Measurements from ENCODE around the gene MUC12.

Gene MUC12

GRCh38 chr7:100947792-100948191 is 21.6 kb upstream of the MUC12 start:
- no peaks in the 10 kb centered on the region for H3K36me3 ChIP-seq (ENCODE audit: insufficient read depth)
- H3K79me2 ChIP-seq (ENCODE audit: insufficient read depth, low read depth) = no peaks in the 10 kb centered on the region
- H3K27ac ChIP-seq = no peak overlapping the region
- no peak overlapping the region for H3K9ac ChIP-seq
- H3K27me3 ChIP-seq (ENCODE audit: insufficient read depth, low read depth) = peaks cover 42% of the 10 kb centered on the region; the same call in 1 of the 2 replicates
- H2AFZ ChIP-seq (ENCODE audit: low read depth) = no peak overlapping the region
- H3K4me3 ChIP-seq (IDR thresholded peaks at IDR 0.05; ENCODE audit: insufficient read depth, low read depth, low read length) = no peak overlapping the region
- H3K4me1 ChIP-seq (ENCODE audit: low read depth, poor library complexity, severe bottlenecking) = no peaks in the 10 kb centered on the region
- H3K4me2 ChIP-seq = no peak overlapping the region
- H4K20me1 ChIP-seq (ENCODE audit: insufficient read depth) = no peaks in the 10 kb centered on the region
- no peak for TF ChIP-seq CTCF (conservative IDR thresholded peaks at IDR 0.05; ENCODE audit: low read depth, low read length)

GRCh38 chr7:100949227-100949932 is 20.0 kb upstream of the MUC12 start, which contains the start of gene MUC3A:
MUC3A (plus strand) TSS chr7:100949534; CDS start chr7:100949625, 91 bp downstream.
- no peak within 1 kb of the TSS for H3K4me2 ChIP-seq
- no peak within 1 kb of the TSS for H3K27ac ChIP-seq
- no peak within 1 kb of the TSS for H3K4me3 ChIP-seq (IDR thresholded peaks at IDR 0.05; ENCODE audit: insufficient read depth, low read depth, low read length)
- peaks cover 46% of the 10 kb centered on the region; the same call in 1 of the 2 replicates for H3K27me3 ChIP-seq (ENCODE audit: insufficient read depth, low read depth)
- H3K4me1 ChIP-seq (ENCODE audit: low read depth, poor library complexity, severe bottlenecking) = no peaks in the 10 kb centered on the region
- H3K36me3 ChIP-seq (ENCODE audit: insufficient read depth) = no peaks in the 10 kb centered on the region
- no peak within 1 kb of the TSS for H2AFZ ChIP-seq (ENCODE audit: low read depth)
- H4K20me1 ChIP-seq (ENCODE audit: insufficient read depth) = no peaks in the 10 kb centered on the region
- no peak within 1 kb of the TSS for H3K9ac ChIP-seq
- no peak for TF ChIP-seq CTCF (conservative IDR thresholded peaks at IDR 0.05; ENCODE audit: low read depth, low read length)
- no peaks in the 10 kb centered on the region for H3K79me2 ChIP-seq (ENCODE audit: insufficient read depth, low read depth)

GRCh38 chr7:100949933-100950443 is 19.4 kb upstream of the MUC12 start:
- Histone ChIP-seq H3K4me3 (IDR thresholded peaks at IDR 0.05; ENCODE audit: insufficient read depth, low read depth, low read length) (no peak overlapping the region), H3K4me2 (no peak overlapping the region), H3K36me3 (ENCODE audit: insufficient read depth) (no peaks in the 10 kb centered on the region), H4K20me1 (ENCODE audit: insufficient read depth) (no peaks in the 10 kb centered on the region), H3K27ac (no peak overlapping the region), H3K9ac (no peak overlapping the region), H3K4me1 (ENCODE audit: low read depth, poor library complexity, severe bottlenecking) (no peaks in the 10 kb centered on the region), H3K27me3 (ENCODE audit: insufficient read depth, low read depth) (peaks cover 46% of the 10 kb centered on the region; the same call in 1 of the 2 replicates), H2AFZ (ENCODE audit: low read depth) (no peak overlapping the region), H3K79me2 (ENCODE audit: insufficient read depth, low read depth) (no peaks in the 10 kb centered on the region)
- TF ChIP-seq CTCF (conservative IDR thresholded peaks at IDR 0.05; ENCODE audit: low read depth, low read length) = no peak

- no peak for TF ChIP-seq CTCF (conservative IDR thresholded peaks at IDR 0.05; ENCODE audit: low read depth, low read length)
- Histone ChIP-seq H2AFZ (ENCODE audit: low read depth) (no peak overlapping the region), H4K20me1 (ENCODE audit: insufficient read depth) (no peaks in the 10 kb centered on the region), H3K9ac (no peak overlapping the region), H3K79me2 (ENCODE audit: insufficient read depth, low read depth) (no peaks in the 10 kb centered on the region), H3K27me3 (ENCODE audit: insufficient read depth, low read depth) (peaks cover 42% of the 10 kb centered on the region; the same call in 1 of the 2 replicates), H3K4me2 (no peak overlapping the region), H3K36me3 (ENCODE audit: insufficient read depth) (no peaks in the 10 kb centered on the region), H3K4me1 (ENCODE audit: low read depth, poor library complexity, severe bottlenecking) (no peaks in the 10 kb centered on the region), H3K27ac (no peak overlapping the region), H3K4me3 (IDR thresholded peaks at IDR 0.05; ENCODE audit: insufficient read depth, low read depth, low read length) (no peak overlapping the region)
These were observed 18.2 kb upstream of the MUC12 start for GRCh38 chr7:100951172-100951571.
